Naive B cell (primary cell): ENCODE data around the gene CYS1. TPM values are rescaled to one million over a fixed set of nuclear protein-coding genes. Genes with fewer than 3 reads are reported as not detected.

ENCODE experiments used
- ATAC-seq, 2 donors: fragments of 150-1000 bp; cut with Tn5 transposase; 2 replicates each; pipeline ENCODE4 v1.10.0; 2021; ENCODE audit warnings: low read depth in 2 of 2, mild to moderate bottlenecking in 2 of 2, moderate library complexity in 2 of 2
- DNase-seq: peaks from one replicate; pipeline ENCODE4 v3.0.0; 2022
- H3K27ac Mint-ChIP-seq, 6 donors: one replicate each; pipeline ENCODE4 v1.8.0; 2020 to 2022; ENCODE audit warnings: mild to moderate bottlenecking in 6 of 6, mixed read lengths in 6 of 6, moderate library complexity in 5 of 6, inconsistent platforms in 2 of 6
- H3K27me3 Mint-ChIP-seq, 3 donors: one replicate each; pipeline ENCODE4 v1.8.0; 2021 to 2022; ENCODE audit warnings: mixed read lengths in 3 of 3, mild to moderate bottlenecking in 1 of 3
- H3K36me3 Mint-ChIP-seq, 2 donors: one replicate each; pipeline ENCODE4 v1.8.0; 2020 to 2022; ENCODE audit warnings: mixed read lengths in 2 of 2, inconsistent platforms in 1 of 2, mild to moderate bottlenecking in 1 of 2
- H3K4me1 Mint-ChIP-seq, 3 donors: one replicate each; pipeline ENCODE4 v1.8.0; 2020 to 2022; ENCODE audit warnings: mixed read lengths in 3 of 3, inconsistent platforms in 1 of 3, mild to moderate bottlenecking in 1 of 3, moderate library complexity in 1 of 3
- H3K4me3 Mint-ChIP-seq, 8 donors: one replicate each; pipeline ENCODE4 v1.8.0; 2020 to 2022; ENCODE audit warnings: mild to moderate bottlenecking in 8 of 8, mixed read lengths in 8 of 8, moderate library complexity in 8 of 8, inconsistent platforms in 2 of 8
- H3K9me3 Mint-ChIP-seq, 7 donors: one replicate each; pipeline ENCODE4 v1.8.0; 2020 to 2022; ENCODE audit warnings: mixed read lengths in 7 of 7, mild to moderate bottlenecking in 5 of 7, inconsistent platforms in 2 of 7, moderate library complexity in 1 of 7
- polyA plus RNA-seq, 6 donors: library from polyadenylated mRNA; unstranded; fragments of 300-500 nt; fragmentation: Illumina TruSeq; gene quantifications; one replicate each; pipeline ENCODE4 v1.2.3, GENCODE V29; 2021; ENCODE audit warnings: low read depth in 6 of 6

The CYS1 gene
- polyA plus RNA-seq, 6 donors from 2014 or later: not detected

DNA sequence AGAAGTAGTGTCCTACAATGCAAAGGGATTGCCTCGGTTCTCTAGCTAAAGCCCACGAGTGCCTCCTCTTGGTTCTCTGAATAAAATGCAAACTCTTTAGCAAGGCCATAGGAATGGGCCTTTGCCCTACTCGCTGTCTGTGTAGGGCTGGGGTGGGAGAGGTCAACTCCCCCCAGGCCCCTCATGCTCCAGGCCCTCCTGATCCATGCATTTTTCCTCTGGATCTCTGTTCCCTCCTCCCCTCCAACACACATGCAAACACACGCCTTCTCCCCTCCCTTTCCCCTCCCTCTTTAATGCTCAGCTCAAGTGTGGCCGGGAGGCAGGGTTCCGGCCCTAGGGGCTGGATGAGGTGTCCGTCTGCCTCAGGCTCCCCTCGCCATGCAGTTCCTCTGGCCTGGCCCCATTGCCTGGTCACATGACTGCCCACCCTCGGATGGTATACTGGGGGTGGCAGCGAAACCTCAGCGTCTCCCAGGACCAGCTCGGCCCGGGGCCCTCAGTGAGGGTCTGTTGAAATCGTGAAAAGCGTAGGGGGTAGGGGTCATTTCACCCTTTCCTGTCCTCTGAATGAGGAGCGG, 51.7 kb downstream of the CYS1 start:
- Mint-ChIP-seq H3K27me3 (no peaks in the 10 kb centered on the region), H3K27ac (peak overlapping the region; percentile 95 to 99 (median 96)), H3K36me3 (no peaks in the 10 kb centered on the region), H3K4me1 (peaks cover 29 to 47% (median 47%) of the 10 kb centered on the region in 3 donors), H3K9me3 (peaks cover 0 to 1% (median 0%) of the 10 kb centered on the region in 7 donors), H3K4me3 (peak overlapping the region in 7 of 8 donors; percentile 85 to 95 (median 91))
- DNase-seq: no peak
- no peak for ATAC-seq

GRCh38 chr2:10027660-10028330, 52.4 kb downstream of the CYS1 start:
- Mint-ChIP-seq H3K4me1 (peaks cover 29 to 47% (median 47%) of the 10 kb centered on the region in 3 donors), H3K9me3 (peaks cover 0 to 1% (median 0%) of the 10 kb centered on the region in 7 donors), H3K4me3 (peak overlapping the region in 4 of 8 donors; percentile 20 to 94 (median 60)), H3K27me3 (no peaks in the 10 kb centered on the region), H3K27ac (peak overlapping the region in 5 of 6 donors; percentile 57 to 99 (median 95)), H3K36me3 (no peaks in the 10 kb centered on the region)
- DNase-seq (no peak), ATAC-seq (no peak)

DNA sequence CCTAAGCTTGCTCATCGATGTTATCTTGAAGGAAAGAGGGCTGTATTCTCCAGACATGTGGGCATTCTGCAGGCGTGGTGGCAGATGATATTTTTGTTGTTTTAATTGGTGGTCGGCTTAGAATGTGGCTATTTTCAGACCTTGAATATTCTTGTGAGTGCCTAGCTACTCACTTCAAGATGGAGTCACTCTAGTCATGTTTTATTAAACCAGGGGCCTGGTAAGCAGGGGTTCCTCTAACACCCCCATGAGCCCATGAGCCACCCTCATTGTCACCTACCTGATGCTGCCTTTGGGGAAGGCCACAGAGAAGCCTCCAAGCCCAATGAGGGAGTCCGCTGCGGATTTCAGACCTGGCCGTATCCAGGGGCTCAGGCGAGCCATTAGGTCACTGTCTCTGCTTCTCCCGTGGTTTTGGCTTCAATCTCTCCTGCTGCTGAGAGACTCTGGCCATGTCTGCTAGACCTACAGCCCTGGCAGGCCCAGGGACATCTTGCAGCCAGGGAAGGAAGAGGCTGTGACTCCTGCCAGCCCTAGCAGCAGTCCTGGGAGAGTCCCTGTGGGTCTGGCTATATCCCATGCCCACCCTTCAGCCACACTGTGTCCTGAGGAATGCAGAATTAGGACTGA, 53.2 kb downstream of the CYS1 start:
- H3K36me3 Mint-ChIP-seq: no peaks in the 10 kb centered on the region
- H3K4me3 Mint-ChIP-seq: peak overlapping the region in 3 of 8 donors; percentile 20 to 64 (median 20)
- no peaks in the 10 kb centered on the region for H3K27me3 Mint-ChIP-seq
- peaks cover 0 to 1% (median 0%) of the 10 kb centered on the region in 7 donors for H3K9me3 Mint-ChIP-seq
- H3K4me1 Mint-ChIP-seq: peaks cover 26 to 43% (median 43%) of the 10 kb centered on the region in 3 donors
- no peak for DNase-seq
- H3K27ac Mint-ChIP-seq: peak overlapping the region in 2 of 6 donors; percentile 20 to 92
- no peak for ATAC-seq

DNA sequence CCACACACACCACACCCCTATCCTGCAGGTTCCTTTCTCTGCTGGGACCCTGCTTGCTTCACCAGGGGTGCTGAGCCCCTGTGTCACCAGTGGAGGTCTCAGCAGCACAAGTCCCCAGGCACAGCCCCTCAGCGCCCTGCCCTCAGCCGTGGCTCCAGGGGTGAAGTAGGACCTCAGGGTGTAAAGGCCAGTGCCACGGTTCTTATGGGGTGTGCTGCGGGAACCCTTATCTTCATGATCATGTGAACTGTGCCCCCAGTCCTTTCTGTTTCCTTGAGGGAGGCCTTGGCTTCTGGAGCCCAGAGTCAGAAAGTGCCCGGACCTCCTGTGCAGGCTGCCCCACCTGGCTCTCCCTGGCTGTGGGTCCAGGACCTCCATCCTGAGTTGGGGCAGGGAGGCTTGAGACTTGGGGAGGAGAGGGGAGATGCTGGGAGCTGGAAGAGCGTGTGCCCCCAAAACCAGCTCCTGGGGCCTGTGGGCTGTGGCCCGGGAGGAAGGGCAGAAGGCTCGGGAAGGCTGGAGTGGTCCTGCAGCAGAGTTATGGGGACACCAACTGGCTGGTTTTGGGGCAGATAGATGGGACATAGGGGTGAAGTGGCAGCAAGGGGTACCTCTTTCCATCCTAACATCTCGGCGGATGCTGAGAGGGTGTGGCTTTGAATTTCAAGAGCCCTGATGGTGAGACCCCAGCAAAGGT, 57.1 kb downstream of the CYS1 start:
- Mint-ChIP-seq H3K4me1 (peaks cover 3 to 9% (median 7%) of the 10 kb centered on the region in 3 donors), H3K4me3 (no peak overlapping the region), H3K36me3 (no peaks in the 10 kb centered on the region), H3K9me3 (peaks cover 0 to 1% (median 0%) of the 10 kb centered on the region in 7 donors), H3K27me3 (no peaks in the 10 kb centered on the region), H3K27ac (peak overlapping the region in 1 of 6 donors; percentile 34)
- DNase-seq (no peak), ATAC-seq (no peak)

GRCh38 chr2:10022445-10022844, 57.8 kb downstream of the CYS1 start:
- peaks cover 0 to 6% (median under 1%) of the 10 kb centered on the region in 7 donors for H3K9me3 Mint-ChIP-seq
- H3K4me1 Mint-ChIP-seq: peaks cover 2 to 3% (median 3%) of the 10 kb centered on the region in 3 donors
- no peak overlapping the region for H3K4me3 Mint-ChIP-seq
- no peak for DNase-seq
- no peak overlapping the region for H3K27ac Mint-ChIP-seq
- no peaks in the 10 kb centered on the region for H3K36me3 Mint-ChIP-seq
- H3K27me3 Mint-ChIP-seq: no peaks in the 10 kb centered on the region
- no peak for ATAC-seq

GRCh38 chr2:10022041-10022421, 58.2 kb downstream of the CYS1 start:
- Mint-ChIP-seq H3K36me3 (no peaks in the 10 kb centered on the region), H3K27ac (no peak overlapping the region), H3K9me3 (peaks cover 0 to 10% (median 3%) of the 10 kb centered on the region in 7 donors), H3K4me3 (no peak overlapping the region), H3K27me3 (no peaks in the 10 kb centered on the region), H3K4me1 (peaks cover 0 to 3% (median 0%) of the 10 kb centered on the region in 3 donors)
- DNase-seq (no peak), ATAC-seq (no peak)

DNA sequence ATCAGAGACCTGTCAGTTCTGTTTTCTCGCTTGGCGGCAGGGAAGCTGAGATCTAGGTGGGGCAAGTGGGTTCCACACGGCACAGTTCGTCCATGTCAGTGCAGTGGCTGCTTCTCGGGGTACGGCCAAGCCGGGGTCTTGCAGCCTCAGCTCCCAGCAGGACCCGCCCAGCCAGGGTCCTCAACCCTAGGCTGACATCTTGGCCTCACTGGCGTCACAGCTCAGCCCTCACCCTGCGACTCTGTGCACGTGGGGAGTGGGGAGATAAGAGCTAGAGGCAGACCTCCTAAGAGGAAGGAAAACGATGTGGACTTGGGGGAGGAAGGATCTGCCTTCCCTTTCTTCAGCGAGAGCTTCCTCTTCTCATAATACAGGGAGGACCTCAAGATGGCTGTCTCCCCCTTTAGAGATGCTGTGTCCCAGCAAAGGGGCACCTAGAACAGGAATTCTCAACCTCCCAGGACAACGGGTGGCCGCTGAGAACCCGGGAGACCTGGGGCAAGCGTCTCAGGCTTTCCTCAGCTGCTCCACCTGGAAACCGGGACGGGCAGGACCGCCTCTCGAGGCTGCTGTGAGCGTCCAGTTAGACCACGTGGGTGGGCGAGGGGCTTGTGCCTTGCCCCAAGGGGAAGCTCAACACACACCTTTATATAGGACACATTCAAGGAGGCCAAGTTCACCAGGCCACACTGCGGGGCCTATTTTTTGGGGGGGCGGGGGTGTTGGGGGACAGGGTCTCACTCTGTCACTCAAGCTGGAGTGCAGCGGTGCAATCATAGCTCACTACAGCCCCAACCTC, 60.4 kb downstream of the CYS1 start:
- Mint-ChIP-seq H3K9me3 (peaks cover 0 to 15% (median 3%) of the 10 kb centered on the region in 7 donors), H3K27ac (no peak overlapping the region), H3K4me1 (peaks cover 0 to 3% (median 0%) of the 10 kb centered on the region in 3 donors), H3K27me3 (peaks cover 0 to 4% (median 0%) of the 10 kb centered on the region in 3 donors), H3K4me3 (peak overlapping the region in 1 of 8 donors; percentile 50), H3K36me3 (no peaks in the 10 kb centered on the region)
- ATAC-seq (no peak), DNase-seq (no peak)

DNA sequence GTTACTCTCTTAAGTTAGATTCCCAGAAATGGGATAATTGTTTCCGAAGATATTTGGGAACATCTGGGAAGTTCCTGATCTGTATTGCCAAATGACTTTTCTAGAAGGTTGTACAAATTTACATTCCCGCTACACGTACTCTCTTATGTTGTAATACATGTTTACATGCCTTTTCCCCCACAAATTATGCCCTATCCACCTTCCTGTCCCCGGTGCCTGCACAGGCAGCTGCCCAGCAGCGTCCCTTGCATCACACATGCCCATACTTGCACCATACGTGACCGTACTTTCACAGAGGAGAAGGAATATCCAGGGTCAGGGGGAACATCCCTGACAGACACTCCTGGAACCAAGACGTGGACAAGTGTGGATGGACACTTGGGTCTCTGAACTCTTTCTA, 61.0 kb downstream of the CYS1 start:
- Mint-ChIP-seq H3K27ac (no peak overlapping the region), H3K36me3 (no peaks in the 10 kb centered on the region), H3K9me3 (peaks cover 0 to 15% (median 3%) of the 10 kb centered on the region in 7 donors), H3K27me3 (peaks cover 0 to 4% (median 0%) of the 10 kb centered on the region in 3 donors), H3K4me1 (peaks cover 0 to 3% (median 0%) of the 10 kb centered on the region in 3 donors), H3K4me3 (no peak overlapping the region)
- DNase-seq (no peak), ATAC-seq (no peak)

GRCh38 chr2:10017313-10017941, 62.8 kb downstream of the CYS1 start:
- ATAC-seq (no peak), DNase-seq (no peak)
- H3K9me3 Mint-ChIP-seq: peaks cover 0 to 15% (median 3%) of the 10 kb centered on the region in 7 donors
- H3K4me1 Mint-ChIP-seq: peaks cover 0 to 3% (median 0%) of the 10 kb centered on the region in 3 donors
- H3K36me3 Mint-ChIP-seq: no peaks in the 10 kb centered on the region
- H3K27me3 Mint-ChIP-seq: peaks cover 0 to 4% (median 0%) of the 10 kb centered on the region in 3 donors
- H3K4me3 Mint-ChIP-seq: no peak overlapping the region
- no peak overlapping the region for H3K27ac Mint-ChIP-seq

DNA sequence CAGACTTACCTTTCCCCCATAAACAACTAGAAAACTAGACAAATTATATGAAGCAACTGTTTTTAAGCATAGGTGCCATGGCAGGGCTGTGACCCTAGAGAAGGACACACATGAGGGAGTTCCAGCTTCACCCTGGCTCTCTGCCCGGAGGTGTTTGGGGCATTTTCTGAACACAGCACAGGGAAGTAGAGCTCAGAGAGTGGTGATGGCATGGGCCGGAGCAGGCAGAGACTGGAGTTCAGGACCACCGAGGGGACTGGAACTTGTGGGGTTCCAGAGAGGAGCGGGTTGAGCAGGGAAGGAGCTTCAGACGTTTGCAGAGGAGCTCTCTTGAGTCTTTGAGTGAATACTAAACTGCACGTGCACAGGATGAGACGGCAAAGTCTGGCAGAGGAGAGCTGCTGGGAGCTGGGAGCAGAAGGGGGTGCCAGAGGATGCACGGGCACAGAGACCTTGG, 63.4 kb downstream of the CYS1 start:
- Mint-ChIP-seq H3K27me3 (peaks cover 0 to 4% (median 0%) of the 10 kb centered on the region in 3 donors), H3K27ac (no peak overlapping the region), H3K4me3 (peak overlapping the region in 1 of 8 donors; percentile 66), H3K9me3 (peaks cover 0 to 15% (median 3%) of the 10 kb centered on the region in 7 donors), H3K4me1 (peaks cover 0 to 3% (median 0%) of the 10 kb centered on the region in 3 donors), H3K36me3 (no peaks in the 10 kb centered on the region)
- DNase-seq (no peak), ATAC-seq (no peak)

DNA sequence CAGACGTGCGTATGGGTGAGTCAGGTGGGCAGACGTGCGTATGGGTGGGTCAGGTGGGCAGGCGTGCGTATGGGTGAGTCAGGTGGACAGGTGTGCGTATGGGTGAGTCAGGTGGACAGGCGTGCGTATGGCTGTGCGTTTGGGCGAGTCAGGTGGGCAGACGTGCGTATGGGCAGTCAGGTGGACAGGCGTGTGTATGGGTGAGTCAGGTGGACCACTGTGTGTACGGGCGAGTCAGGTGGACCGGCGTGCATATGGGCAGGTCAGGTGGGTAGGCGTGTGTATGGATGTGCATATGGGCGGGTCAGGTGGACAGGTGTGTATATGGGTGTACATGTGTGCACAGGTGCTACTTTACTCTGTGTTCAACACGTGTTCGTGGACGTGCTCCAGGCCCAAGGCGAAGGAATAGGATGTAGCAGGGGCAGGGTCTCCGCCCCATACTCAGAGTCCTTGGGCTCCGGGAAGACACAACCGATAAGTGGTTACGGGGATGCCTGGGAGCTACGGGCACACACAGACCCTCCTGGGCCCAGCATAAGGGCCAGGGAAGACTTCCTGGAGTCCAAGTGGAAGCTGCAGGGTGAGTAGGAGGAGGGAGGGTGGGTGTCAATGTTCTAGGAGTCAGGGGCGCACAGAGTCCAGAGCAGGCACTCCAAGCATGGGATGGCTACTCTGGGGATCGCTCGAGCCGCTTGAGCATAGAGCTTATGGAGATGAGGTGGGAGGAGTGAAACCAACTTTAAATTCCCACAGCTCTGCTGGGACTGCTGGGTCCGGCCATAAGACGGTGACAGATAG, 64.0 kb downstream of the CYS1 start:
- H3K4me1 Mint-ChIP-seq: peaks cover 0 to 3% (median 0%) of the 10 kb centered on the region in 3 donors
- no peak overlapping the region for H3K4me3 Mint-ChIP-seq
- DNase-seq (no peak), ATAC-seq (no peak)
- peaks cover 0 to 4% (median 0%) of the 10 kb centered on the region in 3 donors for H3K27me3 Mint-ChIP-seq
- no peak overlapping the region for H3K27ac Mint-ChIP-seq
- peaks cover 0 to 15% (median 3%) of the 10 kb centered on the region in 7 donors for H3K9me3 Mint-ChIP-seq
- no peaks in the 10 kb centered on the region for H3K36me3 Mint-ChIP-seq
